Cardiac muscle cell (in vitro differentiated cells and primary cell): ENCODE measurements around the gene ZFHX2. TPM values are rescaled to one million over a fixed set of nuclear protein-coding genes. Genes with fewer than 3 reads are reported as not detected.

Source experiments
- DNase-seq, 2 donors: peaks; one replicate each; pipeline versions ENCODE4 v3.0.0 to v3.0.0-alpha.2; 2010 to 2017; ENCODE audit warnings: low read depth in 1 of 2, low spot score in 1 of 2
- H3K27ac ChIP-seq: fragments of 200-600 bp; sonication (generic); 2 replicates; pipeline ENCODE4 v1.5.1; 2016
- H3K27me3 ChIP-seq: fragments of 200-600 bp; sonication (generic); 2 replicates; pipeline ENCODE4 v1.6.0; 2016; ENCODE audit warnings: control low read depth
- H3K36me3 ChIP-seq: fragments of 200-600 bp; sonication (generic); 2 replicates; pipeline ENCODE4 v1.5.1; 2016; ENCODE audit warnings: control low read depth
- H3K4me1 ChIP-seq: fragments of 200-600 bp; sonication (generic); 2 replicates; pipeline ENCODE4 v1.8.1; 2017; ENCODE audit warnings: low read depth, mild to moderate bottlenecking, mixed run types
- H3K4me3 ChIP-seq: fragments of 200-600 bp; sonication (generic); 2 replicates; pipeline ENCODE4 v1.5.1; 2016; ENCODE audit warnings: mild to moderate bottlenecking
- H3K9me3 ChIP-seq: fragments of 200-600 bp; sonication (generic); 2 replicates; pipeline ENCODE4 v1.5.1; 2017; ENCODE audit warnings: low read depth, mild to moderate bottlenecking, control low read depth
- polyA plus RNA-seq: library from polyadenylated mRNA; unstranded; fragments of >200 nt; fragmentation: Nextera tagmentation; extraction: Ambion mirVana; gene quantifications from 2 replicates; pipeline ENCODE4 v1.2.1, GENCODE V29; 2016
- total RNA-seq: library from RNA; depleted of rRNA; stranded (reverse); fragments of >200 nt; gene quantifications from 2 replicates; pipeline ENCODE4 v1.2.3, GENCODE V29; 2016
- TF ChIP-seq, protein P1 (sequence below): IDR thresholded peaks from 2 replicates; pipeline ENCODE4 v1.5.1; 2012; ENCODE audit warnings: low read depth, mild to moderate bottlenecking, low read length

Gene ZFHX2
- total and polyA plus RNA-seq, 2 experiments from 2014 or later = 4.2 to 5.6 TPM

- H3K27ac ChIP-seq = no peak overlapping the region
- TF ChIP-seq, protein P1, sequence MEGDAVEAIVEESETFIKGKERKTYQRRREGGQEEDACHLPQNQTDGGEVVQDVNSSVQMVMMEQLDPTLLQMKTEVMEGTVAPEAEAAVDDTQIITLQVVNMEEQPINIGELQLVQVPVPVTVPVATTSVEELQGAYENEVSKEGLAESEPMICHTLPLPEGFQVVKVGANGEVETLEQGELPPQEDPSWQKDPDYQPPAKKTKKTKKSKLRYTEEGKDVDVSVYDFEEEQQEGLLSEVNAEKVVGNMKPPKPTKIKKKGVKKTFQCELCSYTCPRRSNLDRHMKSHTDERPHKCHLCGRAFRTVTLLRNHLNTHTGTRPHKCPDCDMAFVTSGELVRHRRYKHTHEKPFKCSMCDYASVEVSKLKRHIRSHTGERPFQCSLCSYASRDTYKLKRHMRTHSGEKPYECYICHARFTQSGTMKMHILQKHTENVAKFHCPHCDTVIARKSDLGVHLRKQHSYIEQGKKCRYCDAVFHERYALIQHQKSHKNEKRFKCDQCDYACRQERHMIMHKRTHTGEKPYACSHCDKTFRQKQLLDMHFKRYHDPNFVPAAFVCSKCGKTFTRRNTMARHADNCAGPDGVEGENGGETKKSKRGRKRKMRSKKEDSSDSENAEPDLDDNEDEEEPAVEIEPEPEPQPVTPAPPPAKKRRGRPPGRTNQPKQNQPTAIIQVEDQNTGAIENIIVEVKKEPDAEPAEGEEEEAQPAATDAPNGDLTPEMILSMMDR = peak; percentile 35
These were observed 15.2 kb upstream of the ZFHX2 start for GRCh38 chr14:23566778-23567185.

GRCh38 chr14:23566112-23566777 lies 14.7 kb upstream of the ZFHX2 start:
- Histone ChIP-seq H3K36me3 (peaks cover 3% of the 10 kb centered on the region), H3K4me1 (peaks cover 14% of the 10 kb centered on the region), H3K9me3 (no peaks in the 10 kb centered on the region), H3K27me3 (no peaks in the 10 kb centered on the region), H3K4me3 (peak overlapping the region; percentile 48), H3K27ac (no peak overlapping the region)
- TF ChIP-seq, protein P1 = no peak
- DNase-seq = no peak

More at GRCh38 chr14:23566778-23567185, 15.2 kb upstream of the ZFHX2 start:
- DNase-seq = peak in 1 of 2 donors; percentile 45
- no peaks in the 10 kb centered on the region for H3K27me3 ChIP-seq
- H3K4me3 ChIP-seq = peak overlapping the region; percentile 48
- H3K36me3 ChIP-seq = peaks cover under 1% of the 10 kb centered on the region
- H3K4me1 ChIP-seq = peaks cover 14% of the 10 kb centered on the region
- H3K9me3 ChIP-seq = no peaks in the 10 kb centered on the region

- Histone ChIP-seq H3K9me3 (no peaks in the 10 kb centered on the region), H3K27ac (no peak overlapping the region), H3K36me3 (peaks cover 3% of the 10 kb centered on the region), H3K4me3 (no peak overlapping the region), H3K4me1 (peaks cover 14% of the 10 kb centered on the region), H3K27me3 (no peaks in the 10 kb centered on the region)
- TF ChIP-seq, protein P1 = no peak
- DNase-seq = no peak
These were observed 14.1 kb upstream of the ZFHX2 start for GRCh38 chr14:23565626-23566025.

- no peaks in the 10 kb centered on the region for H3K9me3 ChIP-seq
- peaks cover 14% of the 10 kb centered on the region for H3K4me1 ChIP-seq
- peaks cover 8% of the 10 kb centered on the region for H3K36me3 ChIP-seq
- H3K27ac ChIP-seq = no peak overlapping the region
- TF ChIP-seq, protein P1 = no peak
- H3K27me3 ChIP-seq = no peaks in the 10 kb centered on the region
- H3K4me3 ChIP-seq = no peak overlapping the region
- no peak for DNase-seq
These were observed 13.3 kb upstream of the ZFHX2 start for GRCh38 chr14:23564876-23565275.

GRCh38 chr14:23564181-23564812 lies 12.7 kb upstream of the ZFHX2 start:
- no peak for DNase-seq
- Histone ChIP-seq H3K4me3 (no peak overlapping the region), H3K27me3 (no peaks in the 10 kb centered on the region), H3K9me3 (no peaks in the 10 kb centered on the region), H3K36me3 (peaks cover 12% of the 10 kb centered on the region), H3K27ac (no peak overlapping the region), H3K4me1 (peaks cover 14% of the 10 kb centered on the region)
- TF ChIP-seq, protein P1 = no peak
